IMR-90 (cell line): ENCODE data around the gene ADAMTS17. TPM values are rescaled to one million over a fixed set of nuclear protein-coding genes. Genes with fewer than 3 reads are reported as not detected.

Experiments used
- ATAC-seq: fragments of 200-7000 bp; cut with Tn5 transposase; 2 replicates; pipeline ENCODE4 v1.9.1; 2020; ENCODE audit warnings: low read depth, mild to moderate bottlenecking, moderate library complexity
- BruUV-seq: library from RNA; stranded (reverse); fragments of 400-500 nt; replicated peaks from 2 replicates; lab custom pipeline; 2021; lab: Mats Ljungman, UMichigan
- CTCF ChIA-PET: fragments of 300-600 bp; formaldehyde crosslinking; extraction: SDS; loops from one replicate; lab custom pipeline; 2021; ENCODE audit warnings: antibody characterized with exemption; lab: Yijun Ruan, JAX
- POLR2A ChIA-PET: fragments of 300-600 bp; sonication (Branson Sonifier 250); formaldehyde crosslinking; loops from one replicate; lab custom pipeline; 2022; ENCODE audit warnings: antibody characterized with exemption; ENCODE audit not compliant: unreplicated experiment; lab: Charles Lee
- DNase-seq: peaks from one replicate; pipeline ENCODE4 v3.0.0; 2013
- H2AFZ ChIP-seq: replicated peaks from 2 replicates; pipeline ENCODE3; 2013; ENCODE audit warnings: low read length, mild to moderate bottlenecking; ENCODE audit not compliant: poor library complexity
- H2AK5ac ChIP-seq: 2 replicates; pipeline ENCODE4 v1.6.1; 2013; ENCODE audit warnings: low read depth, low read length, inconsistent platforms
- H2AK9ac ChIP-seq: replicated peaks from 2 replicates; pipeline ENCODE3; 2013; ENCODE audit warnings: mild to moderate bottlenecking, low read depth, low read length, moderate library complexity; ENCODE audit not compliant: poor library complexity
- H2BK120ac ChIP-seq: 2 replicates; pipeline ENCODE4 v1.6.1; 2013; ENCODE audit warnings: low read depth, low read length, inconsistent platforms
- H2BK15ac ChIP-seq: 3 replicates; pipeline ENCODE4 v1.6.1; 2013; ENCODE audit warnings: low read depth, low read length, inconsistent platforms
- H2BK20ac ChIP-seq: 2 replicates; pipeline ENCODE4 v1.6.1; 2013; ENCODE audit warnings: low read depth, mild to moderate bottlenecking, inconsistent platforms, low read length, moderate library complexity
- H2BK5ac ChIP-seq: 2 replicates; pipeline ENCODE4 v1.6.1; 2013; ENCODE audit warnings: mild to moderate bottlenecking, low read depth, low read length, inconsistent platforms; ENCODE audit not compliant: poor library complexity, severe bottlenecking
- H3K14ac ChIP-seq: replicated peaks from 2 replicates; pipeline ENCODE4 v1.6.1; 2013; ENCODE audit warnings: low read depth, low read length, inconsistent platforms
- H3K18ac ChIP-seq: 2 replicates; pipeline ENCODE4 v1.6.1; 2013; ENCODE audit warnings: low read depth, low read length, control low read depth
- H3K23ac ChIP-seq: 2 replicates; pipeline ENCODE4 v1.6.1; 2013; ENCODE audit warnings: low read depth, low read length, inconsistent platforms
- H3K27ac ChIP-seq: 2 replicates; pipeline ENCODE4 v1.5.1; 2013; ENCODE audit warnings: mild to moderate bottlenecking, control low read depth, low read length; ENCODE audit not compliant: insufficient read depth
- H3K27me3 ChIP-seq: 2 replicates; pipeline ENCODE4 v1.6.1; 2013; ENCODE audit warnings: low read length; ENCODE audit not compliant: control insufficient read depth, insufficient read depth
- H3K36me3 ChIP-seq: 2 replicates; pipeline ENCODE4 v1.6.1; 2013; ENCODE audit warnings: low read length, mixed read lengths; ENCODE audit not compliant: control insufficient read depth, insufficient read depth
- H3K4ac ChIP-seq: 2 replicates; pipeline ENCODE4 v1.6.1; 2013; ENCODE audit warnings: low read depth, low read length, inconsistent platforms
- H3K4me1 ChIP-seq: 2 replicates; pipeline ENCODE4 v1.6.1; 2013; ENCODE audit warnings: low read length, mixed read lengths; ENCODE audit not compliant: control insufficient read depth, insufficient read depth
- H3K4me2 ChIP-seq: 2 replicates; pipeline ENCODE4 v1.6.1; 2013; ENCODE audit warnings: low read depth, mild to moderate bottlenecking, control low read depth, low read length, moderate library complexity
- H3K4me3 ChIP-seq: 2 replicates; pipeline ENCODE4 v1.5.1; 2013; ENCODE audit warnings: low read depth, mild to moderate bottlenecking, control low read depth, low read length, moderate library complexity; ENCODE audit not compliant: insufficient read depth
- H3K56ac ChIP-seq: 2 replicates; pipeline ENCODE4 v1.6.1; 2013; ENCODE audit warnings: low read length, inconsistent platforms; ENCODE audit not compliant: insufficient read depth; ENCODE audit errors: extremely low read depth
- H3K79me1 ChIP-seq, 2 experiments: 2 replicates each; pipeline ENCODE4 v1.6.1; 2013; ENCODE audit warnings: low read length in 2 of 2, inconsistent platforms in 1 of 2, low read depth in 1 of 2
- H3K9ac ChIP-seq: 2 replicates; pipeline ENCODE4 v1.6.1; 2013; ENCODE audit warnings: low read depth, low read length, control low read depth
- H3K9me1 ChIP-seq: 2 replicates; pipeline ENCODE4 v1.6.1; 2013; ENCODE audit warnings: low read length, inconsistent platforms; ENCODE audit not compliant: insufficient read depth
- H3K9me3 ChIP-seq: 2 replicates; pipeline ENCODE4 v1.6.1; 2013; ENCODE audit warnings: low read length; ENCODE audit not compliant: control insufficient read depth, insufficient read depth
- H4K20me1 ChIP-seq: 2 replicates; pipeline ENCODE4 v1.6.1; 2013; ENCODE audit warnings: low read length, inconsistent platforms; ENCODE audit not compliant: insufficient read depth
- H4K5ac ChIP-seq: 2 replicates; pipeline ENCODE4 v1.6.1; 2013; ENCODE audit warnings: mild to moderate bottlenecking, low read depth, low read length, control low read depth
- H4K8ac ChIP-seq, 2 experiments: 2 replicates each; pipeline ENCODE4 v1.6.1; 2013; ENCODE audit warnings: low read depth in 2 of 2, low read length in 2 of 2, control low read depth in 1 of 2, inconsistent platforms in 1 of 2
- H4K91ac ChIP-seq: 2 replicates; pipeline ENCODE4 v1.6.1; 2013; ENCODE audit warnings: low read depth, low read length, inconsistent platforms; ENCODE audit not compliant: insufficient read depth
- CHD1 ChIP-seq: IDR thresholded peaks from 2 replicates; pipeline ENCODE4 v1.6.1; 2012; ENCODE audit warnings: low read depth, low read length, improper control_type of control experiment
- FOS ChIP-seq: fragments of 150-350 bp; IDR thresholded peaks from 2 replicates; pipeline ENCODE4 v1.6.1; 2016; ENCODE audit warnings: low read depth, low read length
- NFE2L2 ChIP-seq: fragments of 150-350 bp; IDR thresholded peaks from 2 replicates; pipeline ENCODE4 v1.6.1; 2016; ENCODE audit warnings: low read depth, mild to moderate bottlenecking, low read length
- RAD21 ChIP-seq: IDR thresholded peaks from 2 replicates; pipeline ENCODE4 v1.6.1; 2012; ENCODE audit warnings: low read length, improper control_type of control experiment
- RCOR1 ChIP-seq: IDR thresholded peaks from 2 replicates; pipeline ENCODE4 v1.6.1; 2012; ENCODE audit warnings: mild to moderate bottlenecking, low read length, improper control_type of control experiment; ENCODE audit not compliant: insufficient replicate concordance
- RFX5 ChIP-seq: IDR thresholded peaks from 2 replicates; pipeline ENCODE4 v1.8.0; 2012; ENCODE audit warnings: low read depth, mild to moderate bottlenecking, low read length, moderate library complexity
- USF2 ChIP-seq: fragments of 150-350 bp; IDR thresholded peaks from 2 replicates; pipeline ENCODE4 v1.6.1; 2017; ENCODE audit warnings: mild to moderate bottlenecking, antibody characterized with exemption, low read length, low read depth
- WGBS, 2 experiments: methylation state at CpG; one replicate each; pipeline versions ENCODE4 v1.1.5 to v1.1.7; 2013; ENCODE audit warnings: missing lambda C conversion rate in 2 of 2; ENCODE audit not compliant: insufficient read length in 1 of 2; ENCODE audit errors: extremely low coverage in 2 of 2; 5-methylcytosine and 5-hydroxymethylcytosine counted together
- dilution Hi-C: fragments of 300-500 bp; cut with HindIII; formaldehyde crosslinking; loops from one replicate; pipeline ENCODE4 v1.14.3; 2018; ENCODE audit warnings: low sequenced_read_pairs; ENCODE audit not compliant: unreplicated experiment
- in situ Hi-C: fragments of 300-500 bp; cut with MboI; formaldehyde crosslinking; loops from 3 replicates; pipeline ENCODE4 v1.14.3; 2019; ENCODE audit warnings: low sequenced_read_pairs, inconsistent platforms, mixed read lengths
- intact Hi-C: fragments of 100-400 bp; cut with micrococcal nuclease; formaldehyde crosslinking; loops from 2 replicates; pipeline ENCODE4 v1.10.0; 2022
- polyA plus RNA-seq, 3 experiments: library from polyadenylated mRNA; depleted of rRNA; stranded (reverse); fragments of >200 nt; gene quantifications; 2 replicates each; pipeline ENCODE4 v1.2.3, GENCODE V29; 2012; ENCODE audit warnings: low replicate concordance in 1 of 3
- total RNA-seq: library from RNA; depleted of rRNA; stranded (reverse); fragments of >200 nt; gene quantifications from 2 replicates; pipeline ENCODE4 v1.2.3, GENCODE V29; 2012

Gene ADAMTS17
- total and polyA plus RNA-seq, 2 of the 4 experiments (the other 2 are of a cell fraction) = 0.03 TPM; not detected in 1

- CTCF ChIA-PET = no interaction called here
- ATAC-seq = no peak
- no peak overlapping the region for H2BK5ac ChIP-seq
- no peaks in the 10 kb centered on the region for H3K79me1 ChIP-seq
- H3K4me1 ChIP-seq = no peaks in the 10 kb centered on the region
- no peak overlapping the region for H4K91ac ChIP-seq
- TF ChIP-seq FOS = no peak
- TF ChIP-seq RFX5 = no peak
- no peak for TF ChIP-seq RAD21
- TF ChIP-seq RCOR1 = no peak
- no peak for TF ChIP-seq NFE2L2
- TF ChIP-seq CHD1 = no peak
- TF ChIP-seq USF2 = no peak
- no peaks in the 10 kb centered on the region for H4K20me1 ChIP-seq
- H3K18ac ChIP-seq = no peak overlapping the region
- in situ Hi-C loops = no loop called here
- no peak overlapping the region for H3K27ac ChIP-seq
- WGBS, 2 experiments = 52% methylated on average over 2 of the region's 5 CpGs; no CpG with 5 or more reads in 1 of the 2 experiments
- H3K23ac ChIP-seq = no peak overlapping the region
- H3K9me3 ChIP-seq = peaks cover 59% of the 10 kb centered on the region
- H3K4ac ChIP-seq = no peak overlapping the region
- H2AFZ ChIP-seq = no peak overlapping the region
- no peak overlapping the region for H3K9ac ChIP-seq
- no peak overlapping the region for H2AK9ac ChIP-seq
- POLR2A ChIA-PET = no interaction called here
- H4K5ac ChIP-seq = no peak overlapping the region
- no peak overlapping the region for H3K4me3 ChIP-seq
- no peak for DNase-seq
- no peak overlapping the region for H3K56ac ChIP-seq
- intact Hi-C loops = no loop called here
- no TSS peak for BruUV-seq
- no peak overlapping the region for H4K8ac ChIP-seq
- H2AK5ac ChIP-seq = no peak overlapping the region
- dilution Hi-C loops = no loop called here
- H3K36me3 ChIP-seq = no peaks in the 10 kb centered on the region
- no peak overlapping the region for H2BK15ac ChIP-seq
- H3K14ac ChIP-seq = no peak overlapping the region
- no peaks in the 10 kb centered on the region for H3K27me3 ChIP-seq
- H3K9me1 ChIP-seq = no peaks in the 10 kb centered on the region
- H2BK20ac ChIP-seq = no peak overlapping the region
- H3K4me2 ChIP-seq = no peak overlapping the region
- H2BK120ac ChIP-seq = no peak overlapping the region
Measured at GRCh38 chr15:100226107-100226506, 115.7 kb downstream of the ADAMTS17 start.
